Liver (tissue), 9 donors: ENCODE data around the gene ATP2B2. TPM values are rescaled to one million over a fixed set of nuclear protein-coding genes. Genes with fewer than 3 reads are reported as not detected.
A peak's percentile ranks its signal among the peaks of the same experiment; 100 is the strongest.

Experiments used
- DNase-seq: peaks from one replicate; pipeline ENCODE4 v3.0.0-alpha.2; 2017; ENCODE audit warnings: low spot score
- H3K27ac ChIP-seq, 2 donors: one replicate each; pipeline ENCODE4 v1.7.0; 2013; ENCODE audit warnings: inconsistent platforms in 2 of 2, low read length in 2 of 2, control low read depth in 1 of 2, low read depth in 1 of 2, mild to moderate bottlenecking in 1 of 2
- H3K27me3 ChIP-seq, 4 donors: one replicate each; pipeline versions ENCODE4 v1.6.1 to v1.7.0; 2013; ENCODE audit warnings: low read length in 3 of 4, inconsistent platforms in 1 of 4, mild to moderate bottlenecking in 1 of 4, moderate library complexity in 1 of 4; ENCODE audit not compliant: control insufficient read depth in 4 of 4, insufficient read depth in 4 of 4
- H3K36me3 ChIP-seq, 4 donors: one replicate each; pipeline versions ENCODE4 v1.6.1 to v1.7.0; 2013; ENCODE audit warnings: low read length in 3 of 4, mild to moderate bottlenecking in 3 of 4, low read depth in 1 of 4, moderate library complexity in 1 of 4; ENCODE audit not compliant: control insufficient read depth in 4 of 4, insufficient read depth in 3 of 4
- H3K4me1 ChIP-seq, 4 donors: one replicate each; pipeline versions ENCODE4 v1.6.1 to v1.7.0; 2013; ENCODE audit warnings: low read length in 3 of 4, mild to moderate bottlenecking in 3 of 4, moderate library complexity in 1 of 4; ENCODE audit not compliant: control insufficient read depth in 4 of 4, insufficient read depth in 4 of 4
- H3K4me3 ChIP-seq, 3 donors: one replicate each; pipeline versions ENCODE4 v1.6.1 to v1.7.0; 2013; ENCODE audit warnings: low read length in 3 of 3, control low read depth in 1 of 3, low read depth in 1 of 3, mild to moderate bottlenecking in 1 of 3
- H3K9ac ChIP-seq, 2 donors: one replicate each; pipeline ENCODE4 v1.7.0; 2013; ENCODE audit warnings: low read length in 2 of 2, mild to moderate bottlenecking in 2 of 2, moderate library complexity in 2 of 2, control low read depth in 1 of 2, low read depth in 1 of 2
- H3K9me3 ChIP-seq, 4 donors: one replicate each; pipeline versions ENCODE4 v1.6.1 to v1.7.0; 2013; ENCODE audit warnings: low read length in 3 of 4; ENCODE audit not compliant: control insufficient read depth in 4 of 4
- ATF3 ChIP-seq: IDR thresholded peaks from 2 replicates; pipeline ENCODE4 v1.6.1; 2016; ENCODE audit warnings: antibody characterized with exemption
- CTCF ChIP-seq: fragments of 150-350 bp; IDR thresholded peaks from 2 replicates; pipeline ENCODE4 v1.5.1; 2017; ENCODE audit warnings: improper control_type of control experiment, low read depth, low read length; ENCODE audit not compliant: missing input control
- EGR1 ChIP-seq, 2 donors: IDR thresholded peaks; 2 replicates each; pipeline ENCODE4 v1.6.1; 2016 to 2018; ENCODE audit warnings: antibody characterized with exemption in 2 of 2, low read depth in 2 of 2
- FOXA1 ChIP-seq: IDR thresholded peaks from 2 replicates; pipeline ENCODE4 v1.6.1; 2016; ENCODE audit warnings: antibody characterized with exemption
- FOXA2 ChIP-seq: IDR thresholded peaks from 2 replicates; pipeline ENCODE4 v1.6.1; 2016; ENCODE audit warnings: antibody characterized with exemption
- GABPA ChIP-seq, 2 donors: IDR thresholded peaks in 1 of 2; conservative IDR thresholded peaks in 1 of 2; 2 replicates each; pipeline ENCODE4 v1.6.1; 2016; ENCODE audit warnings: antibody characterized with exemption in 2 of 2, mild to moderate bottlenecking in 1 of 2, moderate library complexity in 1 of 2
- HNF4A ChIP-seq, 2 donors: conservative IDR thresholded peaks; 2 replicates each; pipeline ENCODE4 v1.6.1; 2016; ENCODE audit warnings: antibody characterized with exemption in 2 of 2, mild to moderate bottlenecking in 2 of 2
- HNF4G ChIP-seq: IDR thresholded peaks from 2 replicates; pipeline ENCODE4 v1.6.1; 2016; ENCODE audit warnings: antibody characterized with exemption
- JUND ChIP-seq, 2 donors: IDR thresholded peaks; 2 replicates each; pipeline ENCODE4 v1.6.1; 2016; ENCODE audit warnings: antibody characterized with exemption in 2 of 2
- NR2F2 ChIP-seq: IDR thresholded peaks from 2 replicates; pipeline ENCODE4 v1.6.1; 2016; ENCODE audit warnings: antibody characterized with exemption
- RAD21 ChIP-seq, 2 donors: IDR thresholded peaks; 2 replicates each; pipeline ENCODE4 v1.6.1; 2016; ENCODE audit warnings: antibody characterized with exemption in 2 of 2, mild to moderate bottlenecking in 2 of 2
- REST ChIP-seq: IDR thresholded peaks from 2 replicates; pipeline ENCODE4 v1.6.1; 2016; ENCODE audit warnings: antibody characterized with exemption, mild to moderate bottlenecking
- RXRA ChIP-seq, 2 donors: IDR thresholded peaks; 2 replicates each; pipeline ENCODE4 v1.6.1; 2017 to 2018; ENCODE audit warnings: antibody characterized with exemption in 2 of 2, mild to moderate bottlenecking in 1 of 2
- SP1 ChIP-seq: IDR thresholded peaks from 2 replicates; pipeline ENCODE4 v1.6.1; 2018; ENCODE audit warnings: antibody characterized with exemption, mild to moderate bottlenecking
- TAF1 ChIP-seq: conservative IDR thresholded peaks from 2 replicates; pipeline ENCODE4 v1.6.1; 2016; ENCODE audit warnings: antibody characterized with exemption, mild to moderate bottlenecking
- YY1 ChIP-seq: IDR thresholded peaks from 2 replicates; pipeline ENCODE4 v1.6.1; 2016; ENCODE audit warnings: antibody characterized with exemption, mild to moderate bottlenecking
- ZBTB33 ChIP-seq: IDR thresholded peaks from 2 replicates; pipeline ENCODE4 v1.6.1; 2016; ENCODE audit warnings: antibody characterized with exemption
- WGBS: extraction: QIAGEN DNeasy Blood & Tissue Kit; methylation state at CpG from one replicate; pipeline ENCODE4 v1.1.7; 2013; 5-methylcytosine and 5-hydroxymethylcytosine counted together
- polyA plus RNA-seq, 2 donors: library from polyadenylated mRNA; stranded (reverse) in 1 of 2; unstranded in 1 of 2; fragments of 200-250 nt in 1 of 2; fragments of >200 nt in 1 of 2; fragmentation: Nextera tagmentation in 1 of 2; extraction: Ambion mirVana in 1 of 2; gene quantifications; one replicate each; pipeline versions ENCODE4 v1.2.1 to v1.2.3, GENCODE V29; 2013 to 2015
- total RNA-seq, 2 donors: library from RNA; depleted of rRNA; stranded (reverse); fragments of >200 nt; gene quantifications; one replicate each; pipeline ENCODE4 v1.2.3, GENCODE V29; 2014
- TF ChIP-seq, protein P1 (sequence below): IDR thresholded peaks from 2 replicates; pipeline ENCODE4 v1.6.1; 2016; ENCODE audit warnings: antibody characterized with exemption
- donor health status: healthy.
- donor health status: healthy.
- donor health status: healthy.
- donor health status: healthy.
- donor health status: healthy.

Gene ATP2B2
- total and polyA plus RNA-seq, 4 donors, result 10.4 to 27.8 (median 20.7) TPM

GRCh38 chr3:10495003-10495402 lies 10.4 kb downstream of the ATP2B2 start:
- DNase-seq, result peak; percentile 68
- H3K27ac ChIP-seq, result peak overlapping the region; percentile 80 to 91
- WGBS, result 15% methylated on average over 4 of the region's 4 CpGs
- TF ChIP-seq JUND (IDR thresholded peaks at IDR 0.05), result peak; percentile 97 to 98
- TF ChIP-seq EGR1 (IDR thresholded peaks at IDR 0.05; ENCODE audit: low read depth in 2 of 2), result peak in 1 of 2 donors; percentile 47
- peak; percentile 76 for TF ChIP-seq ATF3
- peak; percentile 54 for TF ChIP-seq YY1
- TF ChIP-seq GABPA (IDR thresholded peaks at IDR 0.05 in 1 of 2, conservative IDR thresholded peaks at IDR 0.05 in 1 of 2), result no peak
- TF ChIP-seq FOXA1, result no peak
- TF ChIP-seq HNF4G, result peak; percentile 69
- TF ChIP-seq RAD21 (IDR thresholded peaks at IDR 0.05), result peak; percentile 35 to 44
- TF ChIP-seq ZBTB33, result peak; percentile 24
- TF ChIP-seq SP1, result peak; percentile 71
- peak; percentile 63 to 95 for TF ChIP-seq RXRA (IDR thresholded peaks at IDR 0.05)
- TF ChIP-seq REST, result peak; percentile 96
- no peak for TF ChIP-seq NR2F2
- no peak for TF ChIP-seq CTCF
- TF ChIP-seq HNF4A (conservative IDR thresholded peaks at IDR 0.05), result peak; percentile 88 to 94
- peak; percentile 33 for TF ChIP-seq FOXA2
- TF ChIP-seq TAF1, result no peak
- TF ChIP-seq, protein P1, sequence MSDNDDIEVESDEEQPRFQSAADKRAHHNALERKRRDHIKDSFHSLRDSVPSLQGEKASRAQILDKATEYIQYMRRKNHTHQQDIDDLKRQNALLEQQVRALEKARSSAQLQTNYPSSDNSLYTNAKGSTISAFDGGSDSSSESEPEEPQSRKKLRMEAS, result peak; percentile 81
- no peaks in the 10 kb centered on the region for H3K36me3 ChIP-seq
- H3K4me1 ChIP-seq, result peaks cover 19 to 82% (median 58%) of the 10 kb centered on the region in 4 donors
- H3K27me3 ChIP-seq, result no peaks in the 10 kb centered on the region
- H3K9ac ChIP-seq, result peak overlapping the region in 1 of 2 donors; percentile 72
- no peaks in the 10 kb centered on the region for H3K9me3 ChIP-seq
- no peak overlapping the region for H3K4me3 ChIP-seq
